H1 (cell line): ENCODE data around the gene CCDC175. TPM values are rescaled to one million over a fixed set of nuclear protein-coding genes. Genes with fewer than 3 reads are reported as not detected.

Experiments
- polyA plus RNA-seq, 7 experiments: library from polyadenylated mRNA; depleted of rRNA in 3 of 7; stranded (reverse) in 5 of 7; unstranded in 2 of 7; fragments of >200 nt in 5 of 7; fragments of 200-250 nt in 2 of 7; gene quantifications; 1 replicate in 5 of 7; 2 replicates in 1 of 7; 4 replicates in 1 of 7; pipeline versions ENCODE4 v1.2.1 to v1.2.3, GENCODE V29; 2011 to 2013; ENCODE audit warnings: missing spikeins in 2 of 7, mixed read lengths in 2 of 7
- total RNA-seq: library from RNA; stranded (reverse); fragmentation: NEBNext Ultra II Directional; extraction: Animal tissue kit (Norgen Biotek cat#: 25700); gene quantifications from 2 replicates; pipeline ENCODE4 v1.2.1, GENCODE V29; 2021

CCDC175 gene
- total and polyA plus RNA-seq, 2 of the 8 experiments (the other 6 are each of a cell fraction or from before 2014, with no cell fraction given) = 0.19 TPM; not detected in 1

Other genes with a start within 250 kb of the CCDC175 start
- 0.73 and 1.1 TPM in 2 replicates for gene GPR135, start 111.4 kb downstream of the CCDC175 start, total RNA-seq
- 0.48 and 0.66 TPM in 2 replicates for gene GPR135, start 111.4 kb downstream of the CCDC175 start, polyA plus RNA-seq (2011; rRNA removed)
- gene L3HYPDH, start 92.4 kb downstream of the CCDC175 start, total RNA-seq = 12.4 and 15.8 TPM in 2 replicates
- 11.2 and 12.1 TPM in 2 replicates for gene L3HYPDH, start 92.4 kb downstream of the CCDC175 start, polyA plus RNA-seq (2011; rRNA removed)
- 31.3 and 34.9 TPM in 2 replicates for gene JKAMP, start 92.3 kb downstream of the CCDC175 start, total RNA-seq
- 99.5 and 182 TPM in 2 replicates for gene JKAMP, start 92.3 kb downstream of the CCDC175 start, polyA plus RNA-seq (2011; rRNA removed)